GM06990 (cell line): Measurements from ENCODE around the gene TRAPPC4.

Experiments used
- DNase-seq: peaks from one replicate; pipeline ENCODE4 v3.0.0-alpha.2; 2011; ENCODE audit not compliant: insufficient read length; ENCODE audit errors: extremely low read depth
- H3K27me3 ChIP-seq: replicated peaks from 2 replicates; pipeline ENCODE4 v1.6.0; 2011; ENCODE audit warnings: low read length; ENCODE audit not compliant: control insufficient read depth, insufficient read depth
- H3K36me3 ChIP-seq: 2 replicates; pipeline ENCODE4 v1.5.1; 2011; ENCODE audit warnings: low read length; ENCODE audit not compliant: control insufficient read depth, insufficient read depth
- H3K4me3 ChIP-seq: replicated peaks from 2 replicates; pipeline ENCODE4 v1.5.1; 2011; ENCODE audit warnings: low read depth, mild to moderate bottlenecking, control low read depth, low read length
- TF ChIP-seq, protein P1 (sequence below): IDR thresholded peaks from 2 replicates; pipeline ENCODE4 v1.5.1; 2011; ENCODE audit warnings: low read length, control low read depth, mild to moderate bottlenecking, inconsistent platforms; ENCODE audit not compliant: insufficient read depth, poor library complexity, severe bottlenecking

The TRAPPC4 gene

GRCh38 chr11:119006656-119007055, 11.9 kb upstream of the TRAPPC4 start:
- no peak for DNase-seq
- no peak overlapping the region for H3K4me3 ChIP-seq

GRCh38 chr11:119011476-119012053, 7.0 kb upstream of the TRAPPC4 start:
- DNase-seq: no peak
- Histone ChIP-seq H3K27me3 (no peaks in the 10 kb centered on the region), H3K4me3 (no peak overlapping the region), H3K36me3 (peaks cover 26% of the 10 kb centered on the region)
- TF ChIP-seq, protein P1, sequence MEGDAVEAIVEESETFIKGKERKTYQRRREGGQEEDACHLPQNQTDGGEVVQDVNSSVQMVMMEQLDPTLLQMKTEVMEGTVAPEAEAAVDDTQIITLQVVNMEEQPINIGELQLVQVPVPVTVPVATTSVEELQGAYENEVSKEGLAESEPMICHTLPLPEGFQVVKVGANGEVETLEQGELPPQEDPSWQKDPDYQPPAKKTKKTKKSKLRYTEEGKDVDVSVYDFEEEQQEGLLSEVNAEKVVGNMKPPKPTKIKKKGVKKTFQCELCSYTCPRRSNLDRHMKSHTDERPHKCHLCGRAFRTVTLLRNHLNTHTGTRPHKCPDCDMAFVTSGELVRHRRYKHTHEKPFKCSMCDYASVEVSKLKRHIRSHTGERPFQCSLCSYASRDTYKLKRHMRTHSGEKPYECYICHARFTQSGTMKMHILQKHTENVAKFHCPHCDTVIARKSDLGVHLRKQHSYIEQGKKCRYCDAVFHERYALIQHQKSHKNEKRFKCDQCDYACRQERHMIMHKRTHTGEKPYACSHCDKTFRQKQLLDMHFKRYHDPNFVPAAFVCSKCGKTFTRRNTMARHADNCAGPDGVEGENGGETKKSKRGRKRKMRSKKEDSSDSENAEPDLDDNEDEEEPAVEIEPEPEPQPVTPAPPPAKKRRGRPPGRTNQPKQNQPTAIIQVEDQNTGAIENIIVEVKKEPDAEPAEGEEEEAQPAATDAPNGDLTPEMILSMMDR: no peak

More at GRCh38 chr11:119006656-119007055, 11.9 kb upstream of the TRAPPC4 start:
- H3K36me3 ChIP-seq: peaks cover 6% of the 10 kb centered on the region
- H3K27me3 ChIP-seq: no peaks in the 10 kb centered on the region
- TF ChIP-seq, protein P1: no peak

DNA sequence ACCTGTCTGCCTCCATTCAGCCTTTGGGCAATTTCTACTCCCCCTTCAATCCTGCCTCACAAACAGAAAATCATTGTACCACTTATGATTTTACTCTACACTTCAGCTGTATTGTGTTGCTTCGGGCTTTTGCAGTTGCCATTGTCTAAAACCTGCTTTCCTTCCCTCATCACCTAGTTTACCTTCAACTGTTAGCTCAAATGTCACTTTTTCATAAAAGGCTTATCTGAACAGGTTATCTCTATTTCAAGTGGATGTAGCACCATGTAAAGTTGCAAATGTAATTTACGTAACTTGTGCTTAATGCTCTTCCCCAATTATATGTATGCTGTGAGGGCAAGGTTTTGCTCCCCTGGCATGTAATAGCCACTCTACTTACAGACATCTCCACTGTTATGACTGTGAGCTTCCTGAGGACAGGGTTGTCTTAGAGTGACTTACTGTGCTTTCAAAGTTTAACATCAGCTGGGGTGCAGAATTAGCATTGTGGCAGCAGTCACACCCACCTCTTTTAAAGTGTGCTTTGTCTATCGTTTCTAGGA, 5.9 kb upstream of the TRAPPC4 start:
- peaks cover 25% of the 10 kb centered on the region for H3K36me3 ChIP-seq
- no peak for DNase-seq
- no peaks in the 10 kb centered on the region for H3K27me3 ChIP-seq
- TF ChIP-seq, protein P1: no peak
- no peak overlapping the region for H3K4me3 ChIP-seq

DNA sequence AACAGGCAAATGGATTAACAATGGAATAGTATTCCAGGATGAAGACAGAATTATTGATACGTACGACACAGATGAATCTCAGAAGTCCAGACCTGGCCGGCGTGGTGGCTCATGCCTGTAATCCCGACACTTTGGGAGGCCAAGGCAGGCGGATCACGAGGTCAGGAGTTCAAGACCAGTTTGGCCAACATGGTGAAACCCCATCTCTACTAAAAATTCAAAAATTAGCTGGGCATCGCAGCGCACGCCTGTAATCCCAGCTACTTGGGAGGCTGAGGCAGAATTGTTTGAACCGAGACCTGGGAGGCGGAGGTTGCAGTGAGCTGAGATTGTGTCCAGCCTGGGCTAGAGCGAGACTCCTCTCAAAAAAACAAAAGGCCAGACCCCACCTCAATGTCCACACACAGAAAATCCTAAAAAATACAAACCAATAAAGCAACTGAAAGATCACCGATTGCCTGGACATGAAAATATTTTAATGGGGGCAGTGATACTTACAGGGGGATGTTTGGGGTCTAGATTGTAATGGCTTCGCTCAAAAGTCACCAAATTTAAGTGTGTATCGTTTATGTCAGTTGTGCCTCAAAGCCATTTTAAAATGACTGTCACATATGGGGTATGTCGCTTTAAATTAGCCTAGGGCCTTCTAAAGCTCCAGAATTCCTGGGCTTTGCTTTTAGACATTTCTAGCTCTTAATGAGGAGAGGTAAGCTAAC, 4.2 kb upstream of the TRAPPC4 start:
- Histone ChIP-seq H3K4me3 (no peak overlapping the region), H3K36me3 (peaks cover 25% of the 10 kb centered on the region), H3K27me3 (no peaks in the 10 kb centered on the region)
- TF ChIP-seq, protein P1: no peak
- DNase-seq: no peak

DNA sequence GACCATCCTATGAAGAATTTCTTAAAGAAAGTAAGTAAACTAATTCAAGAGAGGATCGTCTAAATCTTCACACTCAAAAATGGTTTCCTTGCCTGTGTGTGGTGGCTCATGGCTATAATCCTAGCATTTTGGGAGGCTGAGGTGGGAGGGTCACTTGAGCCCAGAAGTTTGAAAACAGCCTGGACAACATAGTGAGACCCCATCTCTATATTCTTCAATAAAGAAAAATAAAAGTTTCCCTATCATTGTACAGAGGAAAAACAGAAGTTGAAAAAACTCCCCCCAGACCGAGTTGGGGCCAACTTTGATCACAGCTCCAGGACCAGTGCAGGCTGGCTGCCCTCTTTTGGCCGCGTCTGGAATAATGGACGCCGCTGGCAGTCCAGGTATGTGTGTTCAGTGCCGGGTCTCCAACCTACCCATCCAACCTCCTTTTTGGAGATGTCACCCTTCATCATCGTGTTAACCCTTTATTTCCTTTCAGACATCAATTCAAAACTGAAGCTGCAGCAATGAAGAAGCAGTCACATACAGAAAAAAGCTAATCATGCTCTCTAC, 3.4 kb upstream of the TRAPPC4 start:
- Histone ChIP-seq H3K27me3 (no peaks in the 10 kb centered on the region), H3K4me3 (no peak overlapping the region), H3K36me3 (peaks cover 25% of the 10 kb centered on the region)
- TF ChIP-seq, protein P1: no peak
- DNase-seq: no peak
